Measurements from ENCODE around the gene CCNC. TPM values are rescaled to one million over a fixed set of nuclear protein-coding genes. Genes with fewer than 3 reads are reported as not detected.

CCNC gene
- polyA plus RNA-seq, 1 donor: 60.8 TPM

- Histone ChIP-seq H3K9me3 (ENCODE audit: control insufficient read depth, low read depth, low read length) (peaks cover 4% of the 10 kb centered on the region), H3K4me1 (ENCODE audit: control insufficient read depth, insufficient read depth, low read length) (peaks cover 13% of the 10 kb centered on the region), H3K36me3 (ENCODE audit: control insufficient read depth, insufficient read depth, low read length) (no peaks in the 10 kb centered on the region), H3K27me3 (ENCODE audit: control insufficient read depth, insufficient read depth, low read length) (peaks cover 94% of the 10 kb centered on the region), H3K4me3 (ENCODE audit: low read length) (no peak overlapping the region), H3K27ac (ENCODE audit: low read length) (no peak overlapping the region)
- DNase-seq: no peak
- 0% methylated on average over 1 of the region's 2 CpGs for WGBS (ENCODE audit: insufficient coverage, low lambda C conversion rate)
Measured at GRCh38 chr6:99609905-99610489, 41.5 kb upstream of the CCNC start.

GRCh38 chr6:99608886-99609482, 40.5 kb upstream of the CCNC start:
- Histone ChIP-seq H3K27me3 (ENCODE audit: control insufficient read depth, insufficient read depth, low read length) (peaks cover 94% of the 10 kb centered on the region), H3K9me3 (ENCODE audit: control insufficient read depth, low read depth, low read length) (peaks cover 4% of the 10 kb centered on the region), H3K4me3 (ENCODE audit: low read length) (no peak overlapping the region), H3K4me1 (ENCODE audit: control insufficient read depth, insufficient read depth, low read length) (peaks cover 11% of the 10 kb centered on the region), H3K27ac (ENCODE audit: low read length) (no peak overlapping the region), H3K36me3 (ENCODE audit: control insufficient read depth, insufficient read depth, low read length) (no peaks in the 10 kb centered on the region)
- WGBS (ENCODE audit: insufficient coverage, low lambda C conversion rate): 20% methylated on average over 1 of the region's 24 CpGs
- DNase-seq: no peak

- DNase-seq: no peak
- WGBS (ENCODE audit: insufficient coverage, low lambda C conversion rate): 0% methylated on average over 2 of the region's 29 CpGs
- Histone ChIP-seq H3K9me3 (ENCODE audit: control insufficient read depth, low read depth, low read length) (peaks cover 9% of the 10 kb centered on the region), H3K4me3 (ENCODE audit: low read length) (no peak overlapping the region), H3K4me1 (ENCODE audit: control insufficient read depth, insufficient read depth, low read length) (peaks cover 17% of the 10 kb centered on the region), H3K36me3 (ENCODE audit: control insufficient read depth, insufficient read depth, low read length) (no peaks in the 10 kb centered on the region), H3K27ac (ENCODE audit: low read length) (no peak overlapping the region), H3K27me3 (ENCODE audit: control insufficient read depth, insufficient read depth, low read length) (peaks cover 96% of the 10 kb centered on the region)
Measured at GRCh38 chr6:99608059-99608885, 39.8 kb upstream of the CCNC start.

GRCh38 chr6:99607416-99608036, 39.1 kb upstream of the CCNC start:
- Histone ChIP-seq H3K36me3 (ENCODE audit: control insufficient read depth, insufficient read depth, low read length) (no peaks in the 10 kb centered on the region), H3K27me3 (ENCODE audit: control insufficient read depth, insufficient read depth, low read length) (peaks cover 96% of the 10 kb centered on the region), H3K4me1 (ENCODE audit: control insufficient read depth, insufficient read depth, low read length) (peaks cover 12% of the 10 kb centered on the region), H3K4me3 (ENCODE audit: low read length) (no peak overlapping the region), H3K9me3 (ENCODE audit: control insufficient read depth, low read depth, low read length) (peaks cover 12% of the 10 kb centered on the region), H3K27ac (ENCODE audit: low read length) (no peak overlapping the region)
- WGBS (ENCODE audit: insufficient coverage, low lambda C conversion rate): 6% methylated on average over 2 of the region's 34 CpGs
- DNase-seq: no peak

GRCh38 chr6:99606656-99607415, 38.4 kb upstream of the CCNC start, which contains the start of gene PRDM13:
Gene PRDM13, plus strand, starts transcription at chr6:99606833. Its CDS starts 202 bp downstream, at chr6:99607035.
- H3K9me3 ChIP-seq (ENCODE audit: control insufficient read depth, low read depth, low read length): peaks cover 12% of the 10 kb centered on the region
- no peak within 1 kb of the TSS for H3K27ac ChIP-seq (ENCODE audit: low read length)
- WGBS (ENCODE audit: insufficient coverage, low lambda C conversion rate): no CpG with 5 or more reads among the region's 54 CpGs
- no peak within 1 kb of the TSS for H3K4me3 ChIP-seq (ENCODE audit: low read length)
- DNase-seq: no peak
- no peaks in the 10 kb centered on the region for H3K36me3 ChIP-seq (ENCODE audit: control insufficient read depth, insufficient read depth, low read length)
- peaks cover 12% of the 10 kb centered on the region for H3K4me1 ChIP-seq (ENCODE audit: control insufficient read depth, insufficient read depth, low read length)
- H3K27me3 ChIP-seq (ENCODE audit: control insufficient read depth, insufficient read depth, low read length): peaks cover 97% of the 10 kb centered on the region

- peaks cover 12% of the 10 kb centered on the region for H3K4me1 ChIP-seq (ENCODE audit: control insufficient read depth, insufficient read depth, low read length)
- no peak overlapping the region for H3K27ac ChIP-seq (ENCODE audit: low read length)
- no peaks in the 10 kb centered on the region for H3K36me3 ChIP-seq (ENCODE audit: control insufficient read depth, insufficient read depth, low read length)
- H3K27me3 ChIP-seq (ENCODE audit: control insufficient read depth, insufficient read depth, low read length): peaks cover 97% of the 10 kb centered on the region
- peaks cover 12% of the 10 kb centered on the region for H3K9me3 ChIP-seq (ENCODE audit: control insufficient read depth, low read depth, low read length)
- H3K4me3 ChIP-seq (ENCODE audit: low read length): no peak overlapping the region
- 0% methylated on average over 1 of the region's 16 CpGs for WGBS (ENCODE audit: insufficient coverage, low lambda C conversion rate)
- no peak for DNase-seq
Measured at GRCh38 chr6:99605911-99606655, 37.6 kb upstream of the CCNC start.

- no CpG with 5 or more reads among the region's 20 CpGs for WGBS (ENCODE audit: insufficient coverage, low lambda C conversion rate)
Measured at GRCh38 chr6:99605074-99605734, 36.7 kb upstream of the CCNC start.

GRCh38 chr6:99604166-99605073, 36.0 kb upstream of the CCNC start:
- no peak overlapping the region for H3K27ac ChIP-seq (ENCODE audit: low read length)
- 4% methylated on average over 4 of the region's 31 CpGs for WGBS (ENCODE audit: insufficient coverage, low lambda C conversion rate)
- H3K27me3 ChIP-seq (ENCODE audit: control insufficient read depth, insufficient read depth, low read length): peaks cover 94% of the 10 kb centered on the region
- H3K36me3 ChIP-seq (ENCODE audit: control insufficient read depth, insufficient read depth, low read length): no peaks in the 10 kb centered on the region
- H3K4me1 ChIP-seq (ENCODE audit: control insufficient read depth, insufficient read depth, low read length): peaks cover 12% of the 10 kb centered on the region
- peaks cover 12% of the 10 kb centered on the region for H3K9me3 ChIP-seq (ENCODE audit: control insufficient read depth, low read depth, low read length)
- DNase-seq: no peak
- no peak overlapping the region for H3K4me3 ChIP-seq (ENCODE audit: low read length)

More at GRCh38 chr6:99605074-99605734, 36.7 kb upstream of the CCNC start:
- Histone ChIP-seq H3K9me3 (ENCODE audit: control insufficient read depth, low read depth, low read length) (peaks cover 12% of the 10 kb centered on the region), H3K27me3 (ENCODE audit: control insufficient read depth, insufficient read depth, low read length) (peaks cover 97% of the 10 kb centered on the region), H3K4me1 (ENCODE audit: control insufficient read depth, insufficient read depth, low read length) (peaks cover 12% of the 10 kb centered on the region), H3K36me3 (ENCODE audit: control insufficient read depth, insufficient read depth, low read length) (no peaks in the 10 kb centered on the region), H3K4me3 (ENCODE audit: low read length) (no peak overlapping the region), H3K27ac (ENCODE audit: low read length) (no peak overlapping the region)
- no peak for DNase-seq

All from large intestine (tissue), 3 donors.